GM10847 (cell line): Measurements from ENCODE around the gene GJA5.

Experiments
- POLR2A ChIP-seq: IDR thresholded peaks from 2 replicates; pipeline ENCODE4 v1.6.1; 2011; ENCODE audit not compliant: insufficient read length; ENCODE audit errors: extremely low read depth

Gene GJA5

GRCh38 chr1:147772570-147772969 lies 12.2 kb upstream of the GJA5 start:
- no peak for TF ChIP-seq POLR2A

DNA sequence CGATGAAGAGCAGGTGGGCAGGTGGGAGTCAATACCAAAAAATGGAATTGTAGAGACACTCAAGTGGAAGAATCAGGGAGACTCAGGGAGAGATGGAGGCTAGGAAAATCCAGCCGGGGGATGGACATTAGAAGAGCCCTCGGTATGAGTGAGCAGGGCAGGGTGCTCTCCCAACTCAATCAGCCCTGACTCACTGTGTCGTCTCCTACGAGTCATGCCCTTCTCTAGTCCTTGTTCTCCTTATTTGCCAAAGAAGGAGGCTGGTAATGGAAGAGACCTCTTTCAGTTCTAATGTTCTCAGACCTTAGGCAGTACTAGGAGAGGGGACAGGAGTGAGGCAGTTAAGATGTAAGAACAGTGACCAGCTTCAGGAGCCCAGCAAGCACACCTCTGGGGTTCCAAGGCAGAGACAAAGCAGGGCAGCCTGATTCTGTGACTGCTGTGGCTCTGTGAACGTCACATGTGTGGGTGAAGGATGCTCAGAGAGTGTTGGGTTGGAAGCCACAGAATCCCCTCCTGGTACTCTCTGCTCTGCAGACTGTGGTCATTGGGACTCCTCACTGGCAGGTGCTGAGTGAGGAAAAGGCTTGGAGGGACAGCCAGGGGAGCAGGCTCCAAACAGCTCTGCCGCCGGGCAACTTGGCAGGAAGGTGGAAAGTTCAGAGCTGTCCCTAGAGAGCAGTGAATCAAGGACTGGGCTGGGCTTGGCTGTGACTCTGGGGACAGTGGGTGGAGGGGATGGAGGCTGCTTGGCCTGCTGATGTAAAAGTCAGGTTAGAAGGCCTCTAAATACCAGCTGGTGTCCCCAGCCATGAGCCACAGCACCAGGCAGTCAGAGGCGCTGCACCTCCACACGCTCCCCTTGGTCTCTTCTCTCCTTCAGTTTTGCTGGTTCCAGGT lies 11.1 kb upstream of the GJA5 start:
- TF ChIP-seq POLR2A: no peak

- no peak for TF ChIP-seq POLR2A
These were observed 8.7 kb upstream of the GJA5 start for GRCh38 chr1:147769106-147769505.

DNA sequence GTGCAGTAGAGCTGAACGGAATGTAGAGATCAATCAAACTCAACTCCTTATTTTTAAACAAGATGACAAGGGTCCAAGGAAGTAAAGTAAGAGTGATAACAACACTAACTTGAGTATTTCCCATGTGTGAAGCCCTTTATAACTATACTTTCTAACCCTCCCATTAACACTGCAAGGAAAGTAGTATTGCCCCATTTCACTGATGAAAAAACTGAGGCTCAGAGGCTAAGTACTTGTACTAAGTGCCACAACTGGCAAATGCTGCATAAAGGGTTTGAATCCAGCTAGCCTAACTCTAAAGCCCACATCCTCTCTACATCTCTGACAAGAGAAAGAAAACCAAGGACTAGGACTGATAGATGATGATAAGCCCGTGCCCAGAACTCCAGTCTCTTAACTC lies 8.2 kb upstream of the GJA5 start:
- no peak for TF ChIP-seq POLR2A

DNA sequence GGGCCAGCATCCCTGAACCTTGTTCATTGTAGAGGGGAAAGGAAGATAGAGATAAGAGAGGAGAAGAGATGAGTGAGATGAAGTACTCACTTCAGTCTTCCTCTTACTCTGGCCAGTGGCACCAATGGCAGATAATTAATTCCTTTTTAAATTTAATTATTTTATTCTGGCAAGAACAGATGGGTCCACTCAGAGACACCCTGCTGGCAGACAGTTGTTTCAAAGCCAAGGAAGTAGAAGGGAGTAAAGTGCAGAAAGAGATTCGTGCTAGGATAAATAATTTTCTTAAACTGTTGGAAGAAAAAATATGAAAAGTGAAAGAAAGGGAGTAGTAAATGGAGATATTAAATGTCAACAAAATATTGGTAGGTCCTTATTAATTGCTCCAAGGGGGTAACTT lies 7.7 kb upstream of the GJA5 start:
- TF ChIP-seq POLR2A: no peak

DNA sequence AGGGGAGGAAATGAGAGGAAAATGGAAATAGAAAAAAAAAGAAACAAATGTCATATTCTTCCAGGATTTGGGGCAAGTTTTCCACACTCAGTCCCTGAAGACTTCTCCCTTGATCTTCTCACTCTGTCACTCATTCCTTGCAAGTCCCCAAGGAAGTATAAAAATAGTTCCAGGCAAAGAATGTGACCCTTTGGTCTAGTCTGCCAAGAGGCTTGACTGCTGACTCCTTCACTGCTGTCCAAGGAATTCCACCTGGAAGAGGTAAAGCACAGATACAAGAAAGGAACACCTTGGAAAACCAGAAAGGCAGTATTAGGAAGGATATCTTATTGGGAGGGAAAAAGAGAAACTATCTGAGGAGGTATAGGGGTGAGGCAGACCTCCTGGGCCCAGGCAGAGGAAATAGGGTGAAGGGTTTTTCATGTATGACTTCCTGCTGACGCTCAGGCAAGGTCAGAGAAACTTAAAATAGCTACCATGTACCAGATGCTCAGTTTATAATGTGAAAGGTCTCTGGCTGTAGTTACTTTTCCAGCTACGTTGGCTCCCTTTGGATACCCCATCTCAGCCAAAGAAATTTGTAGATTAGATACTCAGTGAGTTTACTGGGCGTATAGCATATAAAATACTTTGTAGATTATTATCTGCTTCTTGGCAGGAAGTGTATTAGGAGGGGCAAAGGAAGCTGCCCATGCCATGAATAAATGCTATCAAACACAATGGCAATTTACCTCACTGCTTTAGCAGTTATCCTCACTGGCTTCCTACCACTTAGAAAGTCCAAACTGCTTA lies 2.0 kb upstream of the GJA5 start:
- TF ChIP-seq POLR2A: no peak

DNA sequence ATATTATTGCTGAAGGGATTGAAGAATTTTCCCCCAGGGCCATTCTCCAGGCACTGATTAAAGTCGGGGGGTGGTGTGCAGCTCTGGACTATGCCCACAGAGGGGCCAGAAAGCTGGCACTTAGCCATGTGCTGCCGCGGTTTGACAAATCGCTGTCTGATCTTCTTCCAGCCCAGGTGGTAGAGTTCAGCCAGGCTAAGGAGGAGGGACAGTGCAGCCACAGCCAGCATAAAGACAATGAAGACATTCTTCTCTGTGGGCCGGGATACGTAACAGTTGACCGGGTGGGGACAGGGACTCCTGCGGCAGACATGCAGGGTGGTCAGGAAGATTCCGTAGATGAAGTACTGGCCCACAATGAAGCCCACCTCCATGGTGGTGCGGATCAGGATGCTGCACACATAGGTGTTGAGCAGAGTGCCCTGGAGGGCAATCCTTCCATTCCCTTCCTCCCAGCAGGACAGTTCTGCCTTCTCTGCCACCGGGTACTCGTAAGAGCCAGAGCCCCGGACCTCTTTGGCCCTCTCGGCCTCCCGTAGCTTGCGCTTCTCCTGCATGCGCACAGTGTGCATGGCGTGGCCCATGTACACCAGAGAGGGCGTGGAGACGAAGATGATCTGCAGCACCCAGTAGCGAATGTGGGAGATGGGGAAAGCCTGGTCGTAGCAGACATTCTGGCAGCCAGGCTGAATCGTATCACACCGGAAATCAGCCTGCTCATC lies 1.9 kb downstream of the GJA5 start:
- no peak for TF ChIP-seq POLR2A

DNA sequence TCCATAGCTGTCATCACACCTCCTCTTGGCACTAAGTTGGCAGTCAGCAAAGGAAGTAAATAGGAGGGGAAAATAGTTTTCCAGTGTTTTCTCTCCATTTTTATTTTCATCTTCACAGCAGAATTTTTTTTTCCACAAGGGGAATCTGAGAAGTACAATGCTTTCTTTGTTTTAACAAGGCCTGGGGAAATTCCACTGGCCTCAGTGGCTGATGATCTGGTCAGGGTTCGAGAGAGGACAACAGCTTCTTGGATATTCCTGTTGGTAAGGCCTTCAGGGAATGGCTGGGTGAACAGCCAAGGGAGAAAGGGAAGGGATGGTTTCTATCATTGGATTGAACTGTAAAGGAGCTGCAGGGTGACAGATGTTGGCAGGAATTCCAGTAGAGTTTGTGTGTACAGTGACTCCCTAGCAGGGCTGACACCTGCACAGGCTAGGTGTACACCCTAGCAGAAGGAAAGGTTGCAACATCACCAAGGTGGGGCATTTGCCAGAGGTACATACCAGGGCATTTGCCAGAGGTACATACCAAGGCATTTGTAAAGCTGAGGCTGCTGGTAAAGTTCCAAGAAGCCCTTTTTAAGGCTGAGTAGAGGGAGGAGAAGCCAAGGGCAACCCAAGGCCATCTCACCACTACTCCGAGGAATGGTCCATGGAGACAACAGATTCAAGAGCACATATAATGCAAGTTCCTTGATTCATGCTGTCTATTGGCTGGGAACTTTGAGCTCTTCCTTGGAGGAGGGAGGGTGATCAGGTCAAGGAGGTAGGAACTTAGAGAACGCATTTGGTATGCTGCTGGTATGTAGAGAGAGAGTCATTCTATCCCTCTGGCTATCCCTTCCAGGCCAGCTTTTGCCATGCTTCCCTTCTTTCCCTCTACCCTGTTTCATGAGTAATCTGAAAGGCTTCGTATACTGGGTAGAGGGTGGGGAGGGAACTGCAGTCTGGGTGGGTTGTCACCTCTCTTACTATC lies 3.1 kb downstream of the GJA5 start:
- TF ChIP-seq POLR2A: no peak

- TF ChIP-seq POLR2A: no peak
These were observed 4.1 kb downstream of the GJA5 start for GRCh38 chr1:147756341-147756740.

- no peak for TF ChIP-seq POLR2A
These were observed 5.7 kb downstream of the GJA5 start for GRCh38 chr1:147754661-147755060.

DNA sequence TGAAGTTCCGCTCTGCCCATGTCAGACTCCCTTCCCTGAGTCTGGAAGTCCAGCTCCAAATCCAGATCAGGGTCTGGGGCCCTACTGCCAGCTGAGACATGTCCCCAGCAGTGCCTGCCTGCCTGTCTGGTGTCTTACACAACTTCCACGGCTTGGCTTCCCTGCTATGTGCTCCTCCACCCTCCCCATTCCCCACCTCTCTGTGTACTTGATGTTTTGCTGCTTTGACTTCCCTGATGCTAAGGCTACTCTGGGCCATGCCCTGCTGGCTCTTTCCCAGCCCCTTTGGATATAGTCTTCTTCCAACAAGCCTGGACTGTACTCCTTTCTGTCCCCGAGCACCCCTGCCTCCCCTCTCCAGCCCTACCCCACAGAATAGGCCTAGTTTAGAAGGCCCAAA lies 7.3 kb downstream of the GJA5 start:
- TF ChIP-seq POLR2A: no peak

GRCh38 chr1:147752511-147752910 lies 7.9 kb downstream of the GJA5 start:
- TF ChIP-seq POLR2A: no peak

DNA sequence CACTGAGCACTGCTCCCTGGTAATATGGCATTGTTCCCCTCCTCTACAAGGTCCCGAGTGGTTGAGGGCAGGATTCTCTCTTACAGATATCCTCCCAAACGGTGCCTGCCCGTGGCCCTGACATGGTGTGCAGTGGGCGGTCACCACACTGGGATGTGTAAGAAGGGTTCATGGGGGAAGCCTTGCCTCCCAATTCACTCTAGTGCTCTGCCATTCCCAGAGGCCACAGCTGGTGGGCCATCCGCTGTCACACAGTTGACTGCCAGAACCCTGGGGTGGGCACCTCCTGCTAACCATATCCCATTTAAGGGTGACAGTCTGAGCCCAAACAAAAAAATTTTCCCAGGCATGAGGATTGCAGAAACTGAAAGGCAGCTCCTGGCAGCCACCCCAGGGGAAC lies 9.1 kb downstream of the GJA5 start:
- TF ChIP-seq POLR2A: no peak

GRCh38 chr1:147750618-147751217 lies 9.7 kb downstream of the GJA5 start:
- no peak for TF ChIP-seq POLR2A
